K562 (cell line): Measurements from ENCODE around the gene RPEL1. TPM values are rescaled to one million over a fixed set of nuclear protein-coding genes. Genes with fewer than 3 reads are reported as not detected.

Experiments
- ARHGAP35 ChIP-seq: fragments of 450-650 bp; IDR thresholded peaks from 2 replicates; pipeline ENCODE4 v1.6.1; 2018; ENCODE audit not compliant: partially characterized antibody
- BDP1 ChIP-seq: IDR thresholded peaks from 3 replicates; pipeline ENCODE4 v1.6.1; 2011; ENCODE audit not compliant: insufficient read length, insufficient read depth
- CHD2 ChIP-seq: IDR thresholded peaks from 2 replicates; pipeline ENCODE4 v1.6.1; 2011; ENCODE audit warnings: low read depth, low read length
- CREM ChIP-seq: IDR thresholded peaks from 2 replicates; pipeline ENCODE4 v1.6.1; 2014; ENCODE audit warnings: antibody characterized with exemption, low read depth
- GATAD2B ChIP-seq: fragments of 450-650 bp; IDR thresholded peaks from 2 replicates; pipeline ENCODE4 v1.6.1; 2017; ENCODE audit warnings: mild to moderate bottlenecking, borderline replicate concordance
- RBM14 ChIP-seq: fragments of 200-400 bp; formaldehyde crosslinking; IDR thresholded peaks from 2 replicates; pipeline ENCODE4 v1.6.1; 2018; ENCODE audit warnings: low read depth, mild to moderate bottlenecking, low read length, moderate library complexity, borderline replicate concordance; ENCODE audit not compliant: insufficient read depth
- SETDB1 ChIP-seq: IDR thresholded peaks from one replicate; pipeline ENCODE4 v1.6.1; 2012; ENCODE audit warnings: low read length, control low read depth, inconsistent platforms
- SMAD1 ChIP-seq: fragments of 150-350 bp; IDR thresholded peaks from 2 replicates; pipeline ENCODE4 v1.6.1; 2014; ENCODE audit warnings: low read length, low read depth; ENCODE audit not compliant: partially characterized antibody
- TAL1 ChIP-seq: fragments of 450-650 bp; IDR thresholded peaks from 2 replicates; pipeline ENCODE4 v1.6.1; 2016; ENCODE audit warnings: mild to moderate bottlenecking
- TCF15 ChIP-seq: fragments of 250-450 bp; sonication (Bioruptor Pico); IDR thresholded peaks from 2 replicates; pipeline ENCODE4 v1.8.0; 2022; ENCODE audit warnings: moderate library complexity, mild to moderate bottlenecking, inconsistent platforms
- ZBTB11 ChIP-seq, 3 experiments: fragments of 200-800 bp in 1 of 3; fragments of 250-450 bp in 1 of 3; fragments of 450-650 bp in 1 of 3; sonication (Bioruptor Pico) in 1 of 3; sonication (Bioruptor generic) in 1 of 3; formaldehyde crosslinking in 1 of 3; IDR thresholded peaks; 2 replicates each; pipeline versions ENCODE4 v1.6.1 to v1.8.0; 2016 to 2022; ENCODE audit warnings: mild to moderate bottlenecking in 2 of 3, missing genetic modification characterization in 2 of 3, missing compliant biosample characterization in 1 of 3, moderate library complexity in 1 of 3
- ZNF197 ChIP-seq: fragments of 200-800 bp; sonication (Bioruptor generic); IDR thresholded peaks from 2 replicates; pipeline ENCODE4 v1.6.1; 2016; ENCODE audit warnings: low read depth, missing genetic modification characterization, missing compliant biosample characterization
- ZNF212 ChIP-seq: fragments of 450-650 bp; formaldehyde crosslinking; IDR thresholded peaks from 2 replicates; pipeline ENCODE4 v1.4.0; 2020; ENCODE audit warnings: mild to moderate bottlenecking
- ZNF551 ChIP-seq: fragments of 250-450 bp; sonication (Bioruptor Pico); IDR thresholded peaks from 2 replicates; pipeline ENCODE4 v1.5.0; 2021; ENCODE audit warnings: mild to moderate bottlenecking, moderate library complexity
- ZNF57 ChIP-seq: fragments of 450-650 bp; formaldehyde crosslinking; IDR thresholded peaks from 2 replicates; pipeline ENCODE4 v1.4.0; 2020; ENCODE audit warnings: mild to moderate bottlenecking, moderate library complexity
- polyA plus RNA-seq, 8 experiments: library from polyadenylated mRNA; depleted of rRNA in 4 of 8; stranded (reverse) in 5 of 8; unstranded in 3 of 8; fragments of >200 nt; fragmentation: Nextera tagmentation in 2 of 8; fragmentation: Illumina TruSeq in 1 of 8; extraction: Ambion mirVana in 2 of 8; extraction: Trizol in 1 of 8; gene quantifications; 2 replicates each; pipeline versions ENCODE4 v1.2.1 to v1.2.3, GENCODE V29; 2011 to 2014; ENCODE audit warnings: inconsistent platforms in 1 of 8, missing spikeins in 1 of 8
- total RNA-seq, 7 experiments: library from RNA; depleted of rRNA in 6 of 7; stranded (reverse); fragments of >200 nt in 6 of 7; fragmentation: Illumina TruSeq in 2 of 7; extraction: Trizol in 2 of 7; gene quantifications; 2 replicates each; pipeline versions ENCODE4 v1.2.1 to v1.2.3, GENCODE V29; 2011 to 2021; ENCODE audit warnings: low replicate concordance in 1 of 7
- TF ChIP-seq, protein P1 (sequence below): sonication (generic); formaldehyde crosslinking; IDR thresholded peaks from 2 replicates; pipeline ENCODE4 v1.8.0; 2023; ENCODE audit warnings: mild to moderate bottlenecking, missing genetic modification reagents
- TF ChIP-seq, protein P2 (sequence below): sonication (generic); formaldehyde crosslinking; IDR thresholded peaks from 2 replicates; pipeline ENCODE4 v1.8.0; 2022; ENCODE audit warnings: missing genetic modification reagents, mild to moderate bottlenecking, borderline replicate concordance
- TF ChIP-seq, protein P3 (sequence below): sonication (generic); formaldehyde crosslinking; IDR thresholded peaks from 2 replicates; pipeline ENCODE4 v1.8.1; 2022; ENCODE audit warnings: missing genetic modification reagents
- TF ChIP-seq, protein P4 (sequence below): fragments of 450-650 bp; IDR thresholded peaks from 2 replicates; pipeline ENCODE4 v1.6.1; 2017; ENCODE audit warnings: mild to moderate bottlenecking, moderate library complexity

RPEL1 gene
- total and polyA plus RNA-seq, 9 of the 15 experiments (the other 6 are each of a cell fraction or from before 2014, with no cell fraction given): 0.04 to 0.15 (median 0.07) TPM; not detected in 4

- TF ChIP-seq TCF15 (CRISPR knock-in tag) (no peak), TAL1 (peak; percentile 53; the same call in 1 of the 2 replicates), ZNF551 (no peak), SMAD1 (no peak), ZNF212 (CRISPR knock-in tag) (no peak), BDP1 (no peak), CHD2 (no peak), RBM14 (no peak), ZBTB11 (CRISPR knock-in tag; IDR thresholded peaks at IDR 0.05) (0 out of 6 replicates have a peak, but pooled peaks of 1 of the 3 experiments have one; percentile 19), ZNF197 (CRISPR knock-in tag) (no peak), ZNF57 (CRISPR knock-in tag) (no peak), GATAD2B (no peak), ARHGAP35 (no peak), SETDB1 (no peak), CREM (peak; percentile 8; the same call in 1 of the 2 replicates)
- TF ChIP-seq, protein P1, sequence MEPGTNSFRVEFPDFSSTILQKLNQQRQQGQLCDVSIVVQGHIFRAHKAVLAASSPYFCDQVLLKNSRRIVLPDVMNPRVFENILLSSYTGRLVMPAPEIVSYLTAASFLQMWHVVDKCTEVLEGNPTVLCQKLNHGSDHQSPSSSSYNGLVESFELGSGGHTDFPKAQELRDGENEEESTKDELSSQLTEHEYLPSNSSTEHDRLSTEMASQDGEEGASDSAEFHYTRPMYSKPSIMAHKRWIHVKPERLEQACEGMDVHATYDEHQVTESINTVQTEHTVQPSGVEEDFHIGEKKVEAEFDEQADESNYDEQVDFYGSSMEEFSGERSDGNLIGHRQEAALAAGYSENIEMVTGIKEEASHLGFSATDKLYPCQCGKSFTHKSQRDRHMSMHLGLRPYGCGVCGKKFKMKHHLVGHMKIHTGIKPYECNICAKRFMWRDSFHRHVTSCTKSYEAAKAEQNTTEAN (CRISPR knock-in tag): no peak
- TF ChIP-seq, protein P2, sequence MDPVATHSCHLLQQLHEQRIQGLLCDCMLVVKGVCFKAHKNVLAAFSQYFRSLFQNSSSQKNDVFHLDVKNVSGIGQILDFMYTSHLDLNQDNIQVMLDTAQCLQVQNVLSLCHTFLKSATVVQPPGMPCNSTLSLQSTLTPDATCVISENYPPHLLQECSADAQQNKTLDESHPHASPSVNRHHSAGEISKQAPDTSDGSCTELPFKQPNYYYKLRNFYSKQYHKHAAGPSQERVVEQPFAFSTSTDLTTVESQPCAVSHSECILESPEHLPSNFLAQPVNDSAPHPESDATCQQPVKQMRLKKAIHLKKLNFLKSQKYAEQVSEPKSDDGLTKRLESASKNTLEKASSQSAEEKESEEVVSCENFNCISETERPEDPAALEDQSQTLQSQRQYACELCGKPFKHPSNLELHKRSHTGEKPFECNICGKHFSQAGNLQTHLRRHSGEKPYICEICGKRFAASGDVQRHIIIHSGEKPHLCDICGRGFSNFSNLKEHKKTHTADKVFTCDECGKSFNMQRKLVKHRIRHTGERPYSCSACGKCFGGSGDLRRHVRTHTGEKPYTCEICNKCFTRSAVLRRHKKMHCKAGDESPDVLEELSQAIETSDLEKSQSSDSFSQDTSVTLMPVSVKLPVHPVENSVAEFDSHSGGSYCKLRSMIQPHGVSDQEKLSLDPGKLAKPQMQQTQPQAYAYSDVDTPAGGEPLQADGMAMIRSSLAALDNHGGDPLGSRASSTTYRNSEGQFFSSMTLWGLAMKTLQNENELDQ (CRISPR knock-in tag): no peak
- TF ChIP-seq, protein P3, sequence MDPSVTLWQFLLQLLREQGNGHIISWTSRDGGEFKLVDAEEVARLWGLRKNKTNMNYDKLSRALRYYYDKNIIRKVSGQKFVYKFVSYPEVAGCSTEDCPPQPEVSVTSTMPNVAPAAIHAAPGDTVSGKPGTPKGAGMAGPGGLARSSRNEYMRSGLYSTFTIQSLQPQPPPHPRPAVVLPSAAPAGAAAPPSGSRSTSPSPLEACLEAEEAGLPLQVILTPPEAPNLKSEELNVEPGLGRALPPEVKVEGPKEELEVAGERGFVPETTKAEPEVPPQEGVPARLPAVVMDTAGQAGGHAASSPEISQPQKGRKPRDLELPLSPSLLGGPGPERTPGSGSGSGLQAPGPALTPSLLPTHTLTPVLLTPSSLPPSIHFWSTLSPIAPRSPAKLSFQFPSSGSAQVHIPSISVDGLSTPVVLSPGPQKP: no peak
- TF ChIP-seq, protein P4, sequence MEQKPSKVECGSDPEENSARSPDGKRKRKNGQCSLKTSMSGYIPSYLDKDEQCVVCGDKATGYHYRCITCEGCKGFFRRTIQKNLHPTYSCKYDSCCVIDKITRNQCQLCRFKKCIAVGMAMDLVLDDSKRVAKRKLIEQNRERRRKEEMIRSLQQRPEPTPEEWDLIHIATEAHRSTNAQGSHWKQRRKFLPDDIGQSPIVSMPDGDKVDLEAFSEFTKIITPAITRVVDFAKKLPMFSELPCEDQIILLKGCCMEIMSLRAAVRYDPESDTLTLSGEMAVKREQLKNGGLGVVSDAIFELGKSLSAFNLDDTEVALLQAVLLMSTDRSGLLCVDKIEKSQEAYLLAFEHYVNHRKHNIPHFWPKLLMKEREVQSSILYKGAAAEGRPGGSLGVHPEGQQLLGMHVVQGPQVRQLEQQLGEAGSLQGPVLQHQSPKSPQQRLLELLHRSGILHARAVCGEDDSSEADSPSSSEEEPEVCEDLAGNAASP: peak; percentile 84
Observed at GRCh38 chr10:103197174-103197573, 48.5 kb upstream of the RPEL1 start (continued).
